NB4 (cell line): ENCODE measurements around the gene FBRS.
A peak's percentile ranks its signal among the peaks of the same experiment; 100 is the strongest.

Source experiments
- CTCF ChIP-seq: IDR thresholded peaks from one replicate; pipeline ENCODE4 v1.5.1; 2012; ENCODE audit warnings: low read depth, low read length
- MYC ChIP-seq: IDR thresholded peaks from 2 replicates; pipeline ENCODE4 v1.6.1; 2011; ENCODE audit warnings: low read depth, low read length
- POLR2A ChIP-seq: IDR thresholded peaks from 2 replicates; pipeline ENCODE4 v1.6.1; 2011; ENCODE audit warnings: mild to moderate bottlenecking; ENCODE audit not compliant: insufficient read length; ENCODE audit errors: extremely low read depth

- peak; percentile 78 for TF ChIP-seq CTCF
- no peak for TF ChIP-seq POLR2A
- peak; percentile 81 for TF ChIP-seq MYC
These were observed 42.7 kb upstream of the FBRS start for GRCh38 chr16:30615358-30616091.
